Heart left ventricle (tissue), 16 donors: ENCODE measurements around the gene SLC5A10. TPM values are rescaled to one million over a fixed set of nuclear protein-coding genes. Genes with fewer than 3 reads are reported as not detected.

Source experiments
- ATAC-seq, 4 donors: fragments of 200-7000 bp; cut with Tn5 transposase; one replicate each; pipeline ENCODE4 v1.9.1; 2020 to 2022; ENCODE audit warnings: moderate library complexity in 4 of 4, mild to moderate bottlenecking in 3 of 4, moderate number of reproducible peaks in 1 of 4
- DNase-seq, 5 donors: peaks; one replicate each; pipeline ENCODE4 v3.0.0-alpha.2; 2020
- H3K27ac ChIP-seq, 12 donors: fragments of 200-600 bp; sonication (generic) in 4 of 12; one replicate each; pipeline versions ENCODE4 v1.5.0 to v1.8.0; 2016 to 2022; ENCODE audit warnings: mild to moderate bottlenecking in 2 of 12
- H3K27me3 ChIP-seq, 9 donors: fragments of 200-600 bp; sonication (generic) in 2 of 9; one replicate each; pipeline versions ENCODE4 v1.5.1 to v1.8.0; 2016 to 2022; ENCODE audit warnings: mild to moderate bottlenecking in 3 of 9
- H3K36me3 ChIP-seq, 9 donors: fragments of 200-600 bp; sonication (generic) in 2 of 9; one replicate each; pipeline versions ENCODE4 v1.5.0 to v1.8.0; 2018 to 2022; ENCODE audit warnings: mild to moderate bottlenecking in 2 of 9
- H3K4me1 ChIP-seq, 12 donors: fragments of 200-600 bp; sonication (generic) in 4 of 12; one replicate each; pipeline versions ENCODE4 v1.5.0 to v1.8.0; 2016 to 2022; ENCODE audit warnings: mild to moderate bottlenecking in 3 of 12
- H3K4me3 ChIP-seq, 12 donors: fragments of 200-600 bp; sonication (generic) in 4 of 12; one replicate each; pipeline versions ENCODE4 v1.5.0 to v1.8.0; 2017 to 2022; ENCODE audit warnings: mild to moderate bottlenecking in 9 of 12, moderate library complexity in 4 of 12
- H3K9me3 ChIP-seq, 12 donors: fragments of 200-600 bp; sonication (generic) in 4 of 12; one replicate each; pipeline versions ENCODE4 v1.5.0 to v1.8.0; 2016 to 2022; ENCODE audit warnings: mild to moderate bottlenecking in 1 of 12
- CTCF ChIP-seq, 12 donors: fragments of 200-600 bp; sonication (generic) in 4 of 12; IDR thresholded peaks; one replicate each; pipeline versions ENCODE4 v1.5.0 to v1.8.0; 2018 to 2022; ENCODE audit warnings: antibody characterized with exemption in 12 of 12, mild to moderate bottlenecking in 5 of 12
- POLR2A ChIP-seq, 2 donors: fragments of 450-650 bp; IDR thresholded peaks; one replicate each; pipeline ENCODE4 v1.6.1; 2017; ENCODE audit warnings: antibody characterized with exemption in 2 of 2, mild to moderate bottlenecking in 2 of 2, moderate library complexity in 2 of 2
- WGBS, 4 donors: extraction: QIAGEN DNeasy Blood & Tissue Kit in 2 of 4; methylation state at CpG; one replicate each; pipeline versions ENCODE4 v1.1.5 to v1.1.7; 2013 to 2018; 5-methylcytosine and 5-hydroxymethylcytosine counted together
- intact Hi-C, 10 donors: fragments of 100-400 bp; cut with DNase I; formaldehyde crosslinking; loops; one replicate each; pipeline versions ENCODE4 v1.11.1 to v1.14.2; 2022
- polyA plus RNA-seq, 2 donors: library from polyadenylated mRNA; stranded (reverse); fragments of 200-250 nt; gene quantifications; one replicate each; pipeline ENCODE4 v1.2.3, GENCODE V29; 2013
- total RNA-seq, 9 donors: library from RNA; depleted of rRNA in 2 of 9; stranded (reverse); fragments of >200 nt in 2 of 9; fragmentation: NEBNext Ultra II Directional in 3 of 9; extraction: Animal tissue kit (Norgen Biotek cat#: 25700) in 3 of 9; gene quantifications; one replicate each; pipeline versions ENCODE4 v1.1.0 to v1.2.4, GENCODE V29; 2016 to 2023
- donor health status: ischemic (EF 13 %, LVEDD 7.1; RV severe dilation, severe dysfunction).
- donor health status: healthy with polysubstance abuse.
- donor health status: DM: no; HTN: yes; CAD: no.
- donor health status: DM: no; HTN: no; CAD: no.
- donor health status: ischemic (EF 25% LVEDD 6.9; RV normal size, moderate dysfunction).
- donor health status: ischemic (EF 25% LVEDD 5.7; RV mildly dilated, moderate dysfunction).
- donor health status: healthy.
- donor health status: DM: yes; HTN: yes; CAD: no.
- donor health status: ischemic (EF 35%, LVEDD 5.7; RV mildly dilated, moderate dysfunction).
- donor health status: nonischemic (EF 11% LVEDD 7.7; RV severe dilation, severe dysfunction).
- donor health status: DM: yes; HTN: yes; CAD: no.
- donor health status: PGD.
- donor health status: ischemic (EF 29% LVEDD 5.4; RV normal size, mild dysfunction).
- donor health status: nonischemic (EF 23%, LVEDD 6.1; RV moderate dilation, normal function).

SLC5A10 gene
- total and polyA plus RNA-seq, 11 donors: 0.04 to 0.31 (median 0.09) TPM; not detected in 7

GRCh38 chr17:19013806-19014627 is 62.1 kb downstream of the SLC5A10 start:
- ATAC-seq (no peak), DNase-seq (peak in 2 of 5 donors; percentile 14 to 35)
- peaks cover 0 to 3% (median 0%) of the 10 kb centered on the region in 9 donors for H3K27me3 ChIP-seq
- no peaks in the 10 kb centered on the region for H3K36me3 ChIP-seq
- intact Hi-C loops: no loop called here
- H3K27ac ChIP-seq: no peak overlapping the region
- H3K4me1 ChIP-seq: no peaks in the 10 kb centered on the region
- WGBS, 4 donors: 89 to 96% (median 93%) methylated on average over 11 of the region's 11 CpGs
- no peak for TF ChIP-seq POLR2A (IDR thresholded peaks at IDR 0.05)
- TF ChIP-seq CTCF (IDR thresholded peaks at IDR 0.05): no peak
- H3K4me3 ChIP-seq: no peak overlapping the region
- H3K9me3 ChIP-seq: no peaks in the 10 kb centered on the region

DNA sequence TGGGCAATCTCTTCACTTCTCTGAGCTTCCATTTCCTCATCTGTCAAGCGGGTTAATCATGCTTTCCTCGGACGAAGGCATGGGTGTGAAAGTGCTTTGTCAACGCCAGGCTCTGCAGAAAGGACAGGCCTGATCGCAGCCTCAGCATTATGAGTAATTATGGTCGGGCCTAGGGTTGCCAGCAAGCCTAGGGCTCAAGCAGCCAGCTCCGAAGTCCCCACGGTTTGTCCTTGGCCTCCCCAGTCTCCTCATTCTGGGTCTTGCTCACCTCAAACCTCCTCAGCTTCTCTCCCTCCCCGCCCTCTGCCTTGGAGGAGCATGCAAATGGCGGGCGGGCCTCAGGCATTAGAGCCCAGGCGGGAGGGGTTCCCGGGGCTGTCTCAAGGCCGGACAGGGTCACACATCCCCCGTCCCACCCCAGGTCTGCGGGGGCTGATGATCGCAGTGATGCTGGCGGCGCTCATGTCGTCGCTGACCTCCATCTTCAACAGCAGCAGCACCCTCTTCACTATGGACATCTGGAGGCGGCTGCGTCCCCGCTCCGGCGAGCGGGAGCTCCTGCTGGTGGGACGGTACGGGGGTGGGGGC is 62.8 kb downstream of the SLC5A10 start:
- no peak for TF ChIP-seq CTCF (IDR thresholded peaks at IDR 0.05)
- no peak for TF ChIP-seq POLR2A (IDR thresholded peaks at IDR 0.05)
- intact Hi-C loops: no loop called here
- Histone ChIP-seq H3K36me3 (no peaks in the 10 kb centered on the region), H3K27ac (no peak overlapping the region), H3K9me3 (no peaks in the 10 kb centered on the region), H3K27me3 (peaks cover 0 to 3% (median 0%) of the 10 kb centered on the region in 9 donors), H3K4me1 (no peaks in the 10 kb centered on the region), H3K4me3 (no peak overlapping the region)
- 78 to 83% (median 81%) methylated on average over 29 of the region's 29 CpGs for WGBS, 4 donors
- ATAC-seq (no peak), DNase-seq (peak in 3 of 5 donors; percentile 16 to 37 (median 22))

DNA sequence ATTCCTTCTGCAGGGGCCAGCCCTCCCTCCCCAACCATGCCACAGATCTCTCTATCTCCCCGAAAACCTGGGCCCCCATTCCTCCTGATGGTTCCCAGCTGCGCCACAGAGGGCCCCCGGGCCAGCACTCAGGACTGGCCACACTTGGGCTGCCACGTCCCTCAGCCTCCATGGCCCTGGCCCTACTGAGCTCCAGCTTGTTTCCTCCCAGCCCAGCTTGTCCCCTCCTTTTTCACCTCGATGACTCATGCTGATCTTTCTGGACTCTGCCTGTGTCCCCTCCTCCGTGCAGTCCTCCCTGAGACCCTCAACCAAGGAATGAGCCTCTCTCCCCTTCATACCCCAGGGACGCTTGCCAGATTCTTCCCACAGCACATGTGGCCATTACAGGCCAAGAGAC is 63.5 kb downstream of the SLC5A10 start:
- intact Hi-C loops: no loop called here
- TF ChIP-seq POLR2A (IDR thresholded peaks at IDR 0.05) (no peak), CTCF (IDR thresholded peaks at IDR 0.05) (no peak)
- Histone ChIP-seq H3K36me3 (no peaks in the 10 kb centered on the region), H3K27me3 (peaks cover 0 to 3% (median 0%) of the 10 kb centered on the region in 9 donors), H3K9me3 (no peaks in the 10 kb centered on the region), H3K27ac (no peak overlapping the region), H3K4me1 (no peaks in the 10 kb centered on the region), H3K4me3 (no peak overlapping the region)
- peak in 2 of 5 donors; percentile 9 to 28 for DNase-seq
- ATAC-seq: no peak
- WGBS, 4 donors: 74 to 89% (median 79%) methylated on average over 7 of the region's 7 CpGs

DNA sequence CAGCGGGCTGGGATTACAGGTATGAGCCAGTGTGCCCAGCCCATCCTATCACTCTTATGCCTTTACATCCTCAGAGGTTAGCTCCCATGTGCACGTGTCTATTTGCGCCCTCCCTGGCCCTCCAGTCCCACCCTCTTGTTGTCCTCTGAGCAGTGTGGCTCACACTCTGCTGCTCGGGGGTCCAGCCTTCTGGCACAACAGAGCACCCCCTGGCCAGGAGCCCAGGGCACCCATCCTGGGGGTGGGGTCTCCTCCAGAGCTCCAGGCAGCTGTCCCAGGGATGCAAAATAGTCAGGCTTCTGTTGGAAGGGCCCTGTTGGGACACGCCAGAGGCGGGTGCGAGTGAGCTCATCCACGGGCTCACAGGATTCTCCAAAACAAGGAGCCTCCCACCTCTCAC is 64.3 kb downstream of the SLC5A10 start:
- TF ChIP-seq POLR2A (IDR thresholded peaks at IDR 0.05) (no peak), CTCF (IDR thresholded peaks at IDR 0.05) (no peak)

More for the DNA sequence above, 64.3 kb downstream of the SLC5A10 start:
- Histone ChIP-seq H3K4me1 (no peaks in the 10 kb centered on the region), H3K4me3 (no peak overlapping the region), H3K36me3 (no peaks in the 10 kb centered on the region), H3K27ac (no peak overlapping the region), H3K9me3 (no peaks in the 10 kb centered on the region), H3K27me3 (peaks cover 0 to 3% (median 0%) of the 10 kb centered on the region in 9 donors)
- WGBS, 4 donors: 82 to 92% (median 88%) methylated on average over 6 to 8 of the region's 8 CpGs
- intact Hi-C loops: no loop called here
- DNase-seq (peak in 1 of 5 donors; percentile 7), ATAC-seq (no peak)
